22Rv1 (cell line): ENCODE measurements around the gene CAPG.
"Not testable (repeated sequence)": the region's sequence is repeated elsewhere in the genome, so short reads cannot be mapped to it uniquely, and the experiment has no call there.

Experiments used
- CTCF ChIP-seq: fragments of 450-650 bp; IDR thresholded peaks from 2 replicates; pipeline ENCODE4 v1.5.1; 2017; ENCODE audit warnings: mild to moderate bottlenecking
- ZFX ChIP-seq: fragments of 450-650 bp; IDR thresholded peaks from 2 replicates; pipeline ENCODE4 v1.6.1; 2017; ENCODE audit warnings: antibody characterized with exemption, borderline replicate concordance

GRCh38 chr2:85383151-85383550, 27.0 kb downstream of the CAPG start:
- not testable (repeated sequence) for TF ChIP-seq CTCF, ZFX
